GM10266 (cell line): ENCODE results near the gene STK10.

Experiments used
- DNase-seq: peaks from one replicate; pipeline ENCODE4 v3.0.0; 2012; ENCODE audit errors: extremely low spot score
- CTCF ChIP-seq: IDR thresholded peaks from 2 replicates; pipeline ENCODE4 v1.5.1; 2012; ENCODE audit warnings: mild to moderate bottlenecking, low read depth; ENCODE audit not compliant: control insufficient read depth, insufficient read depth; ENCODE audit errors: missing control alignments

Gene STK10

GRCh38 chr5:172093965-172094364, 94.1 kb downstream of the STK10 start:
- no peak for TF ChIP-seq CTCF
- no peak for DNase-seq

GRCh38 chr5:172093559-172093958, 94.5 kb downstream of the STK10 start:
- TF ChIP-seq CTCF: no peak
- DNase-seq: no peak

- TF ChIP-seq CTCF: no peak
- no peak for DNase-seq
Observed at GRCh38 chr5:172091956-172092732, 95.9 kb downstream of the STK10 start.

- DNase-seq: no peak
- no peak for TF ChIP-seq CTCF
Observed at GRCh38 chr5:172090976-172091547, 97.0 kb downstream of the STK10 start.

GRCh38 chr5:172089298-172090117, 98.5 kb downstream of the STK10 start:
- TF ChIP-seq CTCF: no peak
- DNase-seq: no peak

GRCh38 chr5:172088801-172089200, 99.2 kb downstream of the STK10 start:
- TF ChIP-seq CTCF: no peak
- no peak for DNase-seq
